Ovary (tissue), 9 donors: ENCODE data around the gene GPC3. TPM values are rescaled to one million over a fixed set of nuclear protein-coding genes. Genes with fewer than 3 reads are reported as not detected.

Source experiments
- DNase-seq, 5 donors: peaks; one replicate each; pipeline ENCODE4 v3.0.0-alpha.2; 2019 to 2020
- H3K27ac ChIP-seq, 2 donors: fragments of 200-600 bp; one replicate each; pipeline versions ENCODE4 v1.5.1 to v1.8.0; 2019 to 2022
- H3K27me3 ChIP-seq: fragments of 200-600 bp; one replicate; pipeline ENCODE4 v1.8.0; 2022
- H3K36me3 ChIP-seq: fragments of 200-600 bp; sonication (generic); one replicate; pipeline ENCODE4 v1.5.1; 2019
- H3K4me1 ChIP-seq: one replicate; pipeline ENCODE4 v1.8.1; 2013; ENCODE audit warnings: mild to moderate bottlenecking, moderate library complexity; ENCODE audit not compliant: insufficient read depth
- H3K4me3 ChIP-seq: fragments of 200-600 bp; sonication (generic); one replicate; pipeline ENCODE4 v1.5.1; 2017
- H3K9me3 ChIP-seq, 2 donors: fragments of 200-600 bp in 1 of 2; sonication (generic) in 1 of 2; one replicate each; pipeline versions ENCODE4 v1.5.1 to v1.8.1; 2013 to 2019; ENCODE audit warnings: mild to moderate bottlenecking in 1 of 2, moderate library complexity in 1 of 2
- CTCF ChIP-seq, 3 donors: fragments of 450-650 bp in 2 of 3; fragments of 200-600 bp in 1 of 3; IDR thresholded peaks; one replicate each; pipeline versions ENCODE4 v1.5.1 to v1.8.0; 2016 to 2022; ENCODE audit warnings: antibody characterized with exemption in 3 of 3, mild to moderate bottlenecking in 1 of 3
- EP300 ChIP-seq: sonication (generic); formaldehyde crosslinking; IDR thresholded peaks from one replicate; pipeline ENCODE4 v1.6.1; 2017; ENCODE audit warnings: antibody characterized with exemption
- POLR2A ChIP-seq: fragments of 450-650 bp; IDR thresholded peaks from one replicate; pipeline ENCODE4 v1.6.1; 2017; ENCODE audit warnings: antibody characterized with exemption, mild to moderate bottlenecking, moderate library complexity
- WGBS, 3 donors: extraction: QIAGEN DNeasy Blood & Tissue Kit in 1 of 3; methylation state at CpG; one replicate each; pipeline versions ENCODE4 v1.1.5 to v1.1.7; 2013 to 2017; 5-methylcytosine and 5-hydroxymethylcytosine counted together
- intact Hi-C, 4 donors: fragments of 100-400 bp; cut with DNase I; formaldehyde crosslinking; loops; one replicate each; pipeline versions ENCODE4 v1.11.0 to v1.15.1; 2022 to 2023
- polyA plus RNA-seq, 2 donors: library from polyadenylated mRNA; stranded (reverse); fragments of 200-250 nt in 1 of 2; fragments of 350-450 nt in 1 of 2; fragmentation: Illumina TruSeq in 1 of 2; extraction: RNeasy Lipid Tissue Mini Kit (QIAGEN cat#74804) in 1 of 2; gene quantifications; one replicate each; pipeline ENCODE4 v1.2.3, GENCODE V29; 2013 to 2014
- total RNA-seq, 7 donors: library from RNA; depleted of rRNA in 2 of 7; stranded (reverse); fragments of >200 nt in 2 of 7; fragmentation: NEBNext Ultra II Directional in 3 of 7; extraction: Animal tissue kit (Norgen Biotek cat#: 25700) in 3 of 7; gene quantifications; one replicate each; pipeline versions ENCODE4 v1.1.0 to v1.2.4, GENCODE V29; 2016 to 2023
- donor health status: DM: no; HTN: no; CAD: no; lungs with moderate emphysema.
- donor health status: DM: no; HTN: no; CAD: no.
- donor health status: Bipolar disorder and iron deficiency.
- donor health status: DM: yes; HTN: yes; CAD: no.
- donor health status: DM: no; HTN: no; CAD: no.
- donor health status: DM: yes; HTN: yes; CAD: no.

The GPC3 gene
- total and polyA plus RNA-seq, 9 donors = 4.5 to 91.8 (median 12.1) TPM

GRCh38 chrX:133608406-133608805 lies 377.0 kb downstream of the GPC3 start:
- H3K36me3 ChIP-seq = no peaks in the 10 kb centered on the region
- DNase-seq = no peak
- no peaks in the 10 kb centered on the region for H3K4me1 ChIP-seq
- no peaks in the 10 kb centered on the region for H3K27me3 ChIP-seq
- intact Hi-C loops = no loop called here
- no peaks in the 10 kb centered on the region for H3K9me3 ChIP-seq
- TF ChIP-seq EP300 = no peak
- TF ChIP-seq POLR2A = no peak
- no peak for TF ChIP-seq CTCF (IDR thresholded peaks at IDR 0.05)
- 68 to 73% (median 73%) methylated on average over 2 of the region's 2 CpGs for WGBS, 3 donors
- no peak overlapping the region for H3K27ac ChIP-seq
- no peak overlapping the region for H3K4me3 ChIP-seq

- Histone ChIP-seq H3K4me1 (no peaks in the 10 kb centered on the region), H3K9me3 (no peaks in the 10 kb centered on the region), H3K36me3 (no peaks in the 10 kb centered on the region), H3K27me3 (no peaks in the 10 kb centered on the region), H3K4me3 (no peak overlapping the region), H3K27ac (no peak overlapping the region)
- 61 to 76% (median 67%) methylated on average over 5 of the region's 5 CpGs for WGBS, 3 donors
- no peak for DNase-seq
- intact Hi-C loops = no loop called here
- TF ChIP-seq CTCF (IDR thresholded peaks at IDR 0.05) (no peak), POLR2A (no peak), EP300 (no peak)
These were observed 377.7 kb downstream of the GPC3 start for GRCh38 chrX:133607419-133608348.

GRCh38 chrX:133606990-133607389 lies 378.4 kb downstream of the GPC3 start:
- Histone ChIP-seq H3K4me1 (no peaks in the 10 kb centered on the region), H3K9me3 (no peaks in the 10 kb centered on the region), H3K36me3 (no peaks in the 10 kb centered on the region), H3K4me3 (no peak overlapping the region), H3K27ac (no peak overlapping the region), H3K27me3 (no peaks in the 10 kb centered on the region)
- no peak for DNase-seq
- intact Hi-C loops = no loop called here
- TF ChIP-seq EP300 (no peak), CTCF (IDR thresholded peaks at IDR 0.05) (no peak), POLR2A (no peak)
- 70 to 88% (median 73%) methylated on average over 1 of the region's 1 CpG for WGBS, 3 donors

GRCh38 chrX:133604801-133605200 lies 380.6 kb downstream of the GPC3 start:
- WGBS, 3 donors = 44 to 59% (median 52%) methylated on average over 7 of the region's 7 CpGs
- Histone ChIP-seq H3K9me3 (no peaks in the 10 kb centered on the region), H3K27ac (no peak overlapping the region), H3K36me3 (no peaks in the 10 kb centered on the region), H3K4me3 (no peak overlapping the region), H3K27me3 (no peaks in the 10 kb centered on the region), H3K4me1 (no peaks in the 10 kb centered on the region)
- TF ChIP-seq CTCF (IDR thresholded peaks at IDR 0.05) (no peak), POLR2A (no peak), EP300 (no peak)
- no peak for DNase-seq
- intact Hi-C loops = no loop called here
